ENCODE measurements around the gene ERCC1.

ERCC1 gene

GRCh38 chr19:45403781-45404556 is 19.7 kb downstream of the ERCC1 start:
- DNase-seq = peak; percentile 63

DNA sequence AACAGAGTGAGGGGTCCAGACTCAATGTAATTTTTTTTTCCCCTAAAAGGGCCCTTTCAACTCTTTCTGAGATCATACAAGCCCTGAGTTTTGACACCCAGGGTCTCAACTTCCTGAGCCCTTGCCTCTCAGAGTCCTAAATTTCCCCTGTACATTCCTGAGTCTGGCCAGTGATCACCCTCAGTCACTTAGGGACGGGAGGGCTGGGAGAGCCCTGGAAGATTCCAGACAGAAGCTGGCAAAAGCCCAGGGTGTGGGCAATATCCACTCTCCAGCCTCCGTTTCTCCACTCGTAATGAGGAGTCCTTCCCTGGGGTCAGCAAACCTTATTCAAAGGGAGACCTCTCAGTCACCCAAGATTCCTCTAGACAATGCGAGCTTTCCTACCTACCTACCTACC is 20.4 kb downstream of the ERCC1 start:
- DNase-seq = no peak

- peak; percentile 49 for DNase-seq
These were observed 21.2 kb downstream of the ERCC1 start for GRCh38 chr19:45402298-45403061.

GRCh38 chr19:45401815-45402214 is 21.9 kb downstream of the ERCC1 start:
- no peak for DNase-seq

DNA sequence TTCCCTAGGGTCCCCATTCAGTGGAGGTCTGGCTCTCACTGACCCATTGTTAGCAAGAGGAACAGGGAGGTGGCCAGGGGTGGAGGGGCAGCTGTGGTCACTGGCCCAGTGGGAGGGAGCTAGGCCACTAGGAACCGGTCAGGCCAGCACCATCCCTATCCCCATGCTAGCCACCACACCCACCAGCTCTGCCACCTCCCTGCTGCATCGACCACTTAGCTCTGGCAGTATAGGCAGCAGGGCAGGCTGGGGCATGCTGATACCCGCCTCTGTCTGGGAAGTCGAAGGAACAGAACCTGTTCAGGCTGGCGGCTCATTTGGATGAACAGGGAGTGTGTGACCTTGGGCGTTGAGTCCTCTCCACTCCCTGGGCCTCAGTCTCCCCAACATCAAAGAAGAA is 23.5 kb downstream of the ERCC1 start:
- DNase-seq = no peak

DNA sequence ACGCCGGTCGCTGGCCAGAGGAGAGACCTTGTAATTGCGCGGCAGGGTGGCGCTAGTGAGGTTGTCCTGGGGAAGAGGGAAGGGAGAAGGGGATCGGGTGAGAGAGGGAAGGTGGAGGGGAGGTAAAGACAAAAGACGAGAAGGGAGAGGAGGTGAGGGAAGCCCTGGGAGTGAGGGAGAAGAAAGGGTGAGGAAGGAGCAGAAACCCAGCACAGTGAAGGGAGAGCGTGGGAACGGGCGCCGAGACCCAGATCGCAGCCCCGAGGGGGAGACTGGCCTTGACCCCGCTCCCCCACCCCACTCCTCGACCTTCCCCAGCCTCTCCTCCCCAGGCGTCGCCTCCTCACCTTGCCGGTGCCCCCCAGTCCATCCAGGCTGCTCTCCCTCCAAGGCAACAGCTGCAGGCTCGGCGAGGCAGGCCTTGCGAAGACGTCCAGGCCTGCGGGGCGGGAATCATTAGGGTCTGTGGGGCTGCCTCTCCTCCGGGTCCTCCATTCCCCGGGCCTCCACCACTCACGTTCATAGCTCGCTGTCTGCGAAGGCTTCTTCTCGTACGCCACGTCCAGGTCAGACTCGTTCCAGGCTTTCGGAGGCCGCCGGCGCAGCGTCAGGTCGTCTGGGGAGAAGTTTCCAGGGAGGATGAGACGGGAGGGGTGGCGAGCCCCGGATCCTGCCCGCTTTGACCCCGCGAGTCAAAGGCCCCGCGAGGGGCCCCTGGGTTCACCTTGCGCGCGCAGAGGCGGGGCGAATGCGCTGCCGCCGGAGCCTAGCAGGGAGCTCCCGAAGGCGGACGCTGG is 27.7 kb downstream of the ERCC1 start:
- DNase-seq = no peak

GRCh38 chr19:45391871-45392665 is 31.6 kb downstream of the ERCC1 start:
- no peak for DNase-seq

- no peak for DNase-seq
These were observed 32.4 kb downstream of the ERCC1 start for GRCh38 chr19:45391346-45391745.

GRCh38 chr19:45385392-45386221 is 38.1 kb downstream of the ERCC1 start:
- DNase-seq = no peak

DNA sequence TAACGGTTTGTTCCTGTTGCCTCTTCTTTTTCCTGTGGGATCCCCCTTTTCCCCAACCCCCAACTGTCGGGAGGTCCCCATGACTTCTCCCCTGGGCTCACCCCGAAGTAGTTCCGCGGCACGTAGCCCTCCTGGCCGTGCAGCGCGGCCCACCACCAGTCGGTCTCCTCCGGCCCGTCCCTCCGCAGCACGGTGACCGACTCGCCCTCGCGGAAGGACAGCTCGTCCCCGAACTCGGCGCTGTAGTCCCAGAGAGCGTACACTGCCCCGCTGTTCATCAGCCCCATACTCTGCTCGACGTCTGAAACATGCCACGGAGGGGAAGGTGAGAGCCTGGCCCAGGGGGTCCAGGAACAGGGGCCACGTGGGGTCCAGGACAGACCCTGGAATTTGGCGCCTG is 41.3 kb downstream of the ERCC1 start:
- DNase-seq = no peak

GRCh38 chr19:45380107-45380506 is 43.6 kb downstream of the ERCC1 start:
- DNase-seq = no peak

GRCh38 chr19:45376045-45376724 is 47.5 kb downstream of the ERCC1 start:
- DNase-seq = no peak

DNA sequence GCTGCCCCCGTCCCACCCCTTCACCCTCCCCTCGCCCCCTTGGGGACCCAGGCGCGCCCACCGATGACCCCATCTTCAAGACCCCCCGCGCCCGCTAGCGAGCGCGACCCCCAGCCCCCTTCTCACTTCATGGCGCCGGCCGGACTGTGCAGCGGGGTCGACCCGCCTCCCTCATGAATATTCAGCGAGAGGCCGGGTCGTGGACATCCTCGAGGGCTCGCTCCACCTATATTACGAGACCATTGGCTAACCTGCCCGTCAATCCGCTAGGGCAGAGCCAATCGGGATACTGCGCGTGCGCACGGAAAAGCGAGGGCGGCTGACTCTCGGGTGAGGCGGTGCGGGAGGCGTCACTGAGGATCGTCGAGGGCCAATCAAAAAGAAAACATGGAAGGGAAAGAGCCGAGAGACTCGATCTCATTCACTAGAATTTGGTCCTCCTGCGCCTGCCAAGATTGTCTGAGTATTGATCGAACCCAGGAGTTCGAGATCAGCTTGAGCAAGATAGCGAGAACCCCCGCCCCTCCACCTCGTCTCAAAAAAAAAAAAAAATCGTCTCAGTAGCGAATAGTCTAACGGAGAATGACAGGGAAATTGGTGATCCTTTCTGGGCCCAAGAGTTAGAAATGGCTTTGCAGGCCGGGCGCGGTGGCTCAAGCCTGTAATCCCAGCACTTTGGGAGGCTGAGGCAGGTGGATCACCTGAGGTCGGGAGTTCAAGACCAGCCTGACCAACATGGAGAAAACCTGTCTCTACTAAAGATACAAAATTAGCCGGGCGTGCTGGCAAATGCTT is 53.1 kb downstream of the ERCC1 start, which contains the start of gene ERCC2:
Gene ERCC2, minus strand, starts transcription at position 164 of the 795 bp plus-strand sequence. Its CDS starts 33 bp downstream, at position 131.
- DNase-seq = peak; percentile 99

DNA sequence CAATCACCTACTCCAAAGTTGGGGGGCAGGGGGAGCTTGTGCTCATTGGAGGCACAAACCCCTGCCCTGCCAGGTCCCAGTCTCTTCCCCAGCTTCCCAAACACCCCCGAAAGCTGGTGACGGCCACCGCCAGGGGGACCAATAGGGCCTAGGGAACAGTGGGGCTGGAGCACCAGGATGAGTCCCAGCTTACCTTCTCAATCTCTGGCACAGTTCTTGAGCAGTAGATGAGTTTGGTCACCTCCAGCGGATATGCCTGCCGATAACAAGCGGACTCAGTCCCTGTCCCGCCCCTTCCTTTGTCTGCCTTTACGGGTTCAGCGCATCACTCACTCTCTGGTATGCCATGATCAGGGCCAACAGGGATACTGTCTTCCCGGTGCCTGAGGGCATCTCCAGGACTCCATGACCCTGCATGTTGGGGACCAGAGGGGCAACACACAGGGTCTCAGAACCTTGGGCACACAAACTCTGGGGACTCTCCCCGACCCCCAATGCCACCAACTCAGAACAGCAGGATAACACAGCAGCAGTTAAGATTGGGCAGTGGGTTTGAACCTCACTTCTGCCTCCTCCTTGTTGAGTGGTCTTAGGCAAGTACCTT is 54.9 kb downstream of the ERCC1 start:
- no peak for DNase-seq

- DNase-seq = no peak
These were observed 55.6 kb downstream of the ERCC1 start for GRCh38 chr19:45368127-45368526.

- DNase-seq = no peak
These were observed 59.0 kb downstream of the ERCC1 start for GRCh38 chr19:45364696-45365095.

DNA sequence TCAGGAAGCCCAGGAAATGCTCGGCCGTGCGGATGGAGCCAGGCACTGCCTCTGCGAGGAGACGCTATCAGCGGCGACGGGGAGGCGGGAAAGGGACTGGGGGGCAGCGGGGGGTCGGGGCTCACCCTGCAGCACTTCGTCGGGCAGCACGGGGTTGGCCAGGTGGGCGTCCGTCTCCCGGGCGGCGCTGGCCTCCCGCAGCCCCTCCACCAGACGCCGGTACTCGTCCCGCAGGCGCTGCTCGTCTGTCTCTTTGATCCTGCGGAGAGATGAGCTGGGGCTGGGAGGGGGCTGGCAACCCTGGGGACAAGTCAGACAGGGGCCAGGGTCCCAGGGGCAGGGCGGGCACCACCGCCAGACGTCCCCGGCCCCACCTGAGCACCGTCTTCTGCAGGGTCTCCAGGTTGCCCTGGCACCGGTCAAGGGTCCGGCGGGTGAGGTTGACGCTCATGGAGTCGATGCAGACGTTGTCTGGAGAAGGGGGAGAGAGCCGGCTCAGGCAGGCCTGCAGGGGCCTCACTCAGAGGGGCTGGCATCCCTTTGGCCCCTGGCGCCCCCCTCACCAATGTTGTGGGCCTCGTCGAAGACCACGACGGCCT is 59.8 kb downstream of the ERCC1 start:
- no peak for DNase-seq

GRCh38 chr19:45362291-45362690 is 61.4 kb downstream of the ERCC1 start:
- no peak for DNase-seq

DNA sequence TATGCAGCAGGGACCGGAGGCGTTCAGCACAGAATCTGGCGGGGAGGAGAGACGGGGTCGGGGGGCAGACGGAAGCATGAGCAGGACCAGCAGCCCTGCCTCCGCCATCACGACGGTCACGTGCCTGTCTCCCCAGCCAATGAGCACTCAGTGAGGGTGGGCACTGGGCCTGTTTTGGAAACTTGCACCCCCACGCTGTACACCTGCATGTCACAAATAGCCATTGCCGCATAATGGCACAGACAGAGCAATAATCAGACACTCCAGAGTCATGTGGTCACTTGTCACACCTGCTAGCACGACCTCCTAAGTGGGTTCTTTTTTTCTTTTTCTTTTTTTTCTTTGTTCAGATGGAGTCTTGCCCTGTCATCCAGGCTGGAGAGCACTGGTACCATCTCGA is 62.1 kb downstream of the ERCC1 start:
- no peak for DNase-seq

Data from CD4-positive, alpha-beta T cell treated with Interleukin-6 for 4 hours (primary cell).